GM12878 (cell line): ENCODE results near the gene C3orf33. TPM values are rescaled to one million over a fixed set of nuclear protein-coding genes. Genes with fewer than 3 reads are reported as not detected.
A peak's percentile ranks its signal among the peaks of the same experiment; 100 is the strongest.

Source experiments
- CBFB ChIP-seq: IDR thresholded peaks from 2 replicates; pipeline ENCODE4 v1.6.1; 2016; ENCODE audit warnings: antibody characterized with exemption, low read depth
- CEBPB ChIP-seq, 2 experiments: fragments of 150-350 bp in 1 of 2; IDR thresholded peaks; 2 replicates each; pipeline ENCODE4 v1.6.1; 2012 to 2014; ENCODE audit warnings: low read depth in 2 of 2, low read length in 2 of 2, borderline replicate concordance in 1 of 2, inconsistent platforms in 1 of 2
- EED ChIP-seq: sonication (generic); IDR thresholded peaks from 2 replicates; pipeline ENCODE4 v1.6.1; 2016; ENCODE audit warnings: antibody characterized with exemption, low read depth
- ESRRA ChIP-seq: IDR thresholded peaks from 2 replicates; pipeline ENCODE4 v1.6.1; 2012; ENCODE audit warnings: mild to moderate bottlenecking, low read length, improper control_type of control experiment
- FOS ChIP-seq: IDR thresholded peaks from 3 replicates; pipeline ENCODE4 v1.6.1; 2011; ENCODE audit warnings: borderline replicate concordance; ENCODE audit not compliant: insufficient read length; ENCODE audit errors: extremely low read depth
- GABPA ChIP-seq: IDR thresholded peaks from 2 replicates; pipeline ENCODE4 v1.6.1; 2014; ENCODE audit warnings: antibody characterized with exemption, low read depth, mild to moderate bottlenecking, inconsistent platforms
- GATAD2B ChIP-seq: fragments of 450-650 bp; conservative IDR thresholded peaks from 2 replicates; pipeline ENCODE4 v1.6.1; 2017; ENCODE audit warnings: low read depth, mild to moderate bottlenecking, moderate library complexity
- IKZF1 ChIP-seq: fragments of 450-650 bp; conservative IDR thresholded peaks from 2 replicates; pipeline ENCODE4 v1.6.1; 2017; ENCODE audit warnings: antibody characterized with exemption, mild to moderate bottlenecking
- KAT2A ChIP-seq: conservative IDR thresholded peaks from 2 replicates; pipeline ENCODE4 v1.6.1; 2011; ENCODE audit warnings: low read depth, low read length; ENCODE audit not compliant: control insufficient read depth
- LARP7 ChIP-seq: fragments of 450-650 bp; IDR thresholded peaks from 2 replicates; pipeline ENCODE4 v1.6.1; 2017; ENCODE audit warnings: mild to moderate bottlenecking
- MEF2B ChIP-seq: fragments of 450-650 bp; IDR thresholded peaks from 2 replicates; pipeline ENCODE4 v1.6.1; 2018; ENCODE audit warnings: mild to moderate bottlenecking, moderate library complexity; ENCODE audit not compliant: partially characterized antibody, poor library complexity, severe bottlenecking
- NBN ChIP-seq: fragments of 450-650 bp; IDR thresholded peaks from 2 replicates; pipeline ENCODE4 v1.6.1; 2016
- NFXL1 ChIP-seq: fragments of 450-650 bp; IDR thresholded peaks from 2 replicates; pipeline ENCODE4 v1.6.1; 2017; ENCODE audit warnings: antibody characterized with exemption, mild to moderate bottlenecking, borderline replicate concordance
- RAD51 ChIP-seq: fragments of 450-650 bp; IDR thresholded peaks from 2 replicates; pipeline ENCODE4 v1.6.1; 2016; ENCODE audit warnings: moderate library complexity, mild to moderate bottlenecking, inconsistent platforms
- SUPT20H ChIP-seq: IDR thresholded peaks from 2 replicates; pipeline ENCODE4 v1.6.1; 2011; ENCODE audit warnings: low read depth, mild to moderate bottlenecking, low read length, moderate library complexity, borderline replicate concordance; ENCODE audit not compliant: control insufficient read depth
- WRNIP1 ChIP-seq: IDR thresholded peaks from 2 replicates; pipeline ENCODE4 v1.6.1; 2011; ENCODE audit warnings: low read depth, low read length, improper control_type of control experiment, borderline replicate concordance
- ZNF24 ChIP-seq: fragments of 450-650 bp; IDR thresholded peaks from 2 replicates; pipeline ENCODE4 v1.6.1; 2017; ENCODE audit warnings: antibody characterized with exemption, mild to moderate bottlenecking
- polyA plus RNA-seq, 11 experiments: library from polyadenylated mRNA; depleted of rRNA in 4 of 11; unstranded in 6 of 11; stranded (reverse) in 5 of 11; fragments of >200 nt; fragmentation: Nextera tagmentation in 4 of 11; fragmentation: Illumina TruSeq in 1 of 11; extraction: Ambion mirVana in 4 of 11; extraction: Trizol in 1 of 11; gene quantifications; 1 replicate in 1 of 11; 2 replicates in 10 of 11; pipeline versions ENCODE4 v1.2.1 to v1.2.3, GENCODE V29; 2011 to 2016; ENCODE audit warnings: inconsistent platforms in 2 of 11, missing spikeins in 2 of 11, low read depth in 1 of 11
- total RNA-seq, 4 experiments: library from RNA; depleted of rRNA in 3 of 4; stranded (reverse); fragments of >200 nt in 3 of 4; fragmentation: Illumina TruSeq in 1 of 4; extraction: Trizol in 1 of 4; gene quantifications; 2 replicates each; pipeline versions ENCODE4 v1.2.1 to v1.2.3, GENCODE V29; 2013 to 2021
- TF ChIP-seq, protein P1 (sequence below): IDR thresholded peaks from 2 replicates; pipeline ENCODE4 v1.6.1; 2012; ENCODE audit warnings: low read depth, low read length, improper control_type of control experiment
- TF ChIP-seq, protein P2 (sequence below): fragments of 450-650 bp; formaldehyde crosslinking; IDR thresholded peaks from 2 replicates; pipeline ENCODE4 v1.4.0; 2022; ENCODE audit warnings: mild to moderate bottlenecking, moderate library complexity
- TF ChIP-seq, protein P3 (sequence below): fragments of 450-650 bp; IDR thresholded peaks from 2 replicates; pipeline ENCODE4 v1.6.1; 2018; ENCODE audit warnings: mild to moderate bottlenecking, low read depth, moderate library complexity; ENCODE audit not compliant: partially characterized antibody

The C3orf33 gene
- total and polyA plus RNA-seq, 10 of the 15 experiments (the other 5 are each of a cell fraction or from before 2014, with no cell fraction given) = 0.35 to 1.7 (median 0.90) TPM

DNA sequence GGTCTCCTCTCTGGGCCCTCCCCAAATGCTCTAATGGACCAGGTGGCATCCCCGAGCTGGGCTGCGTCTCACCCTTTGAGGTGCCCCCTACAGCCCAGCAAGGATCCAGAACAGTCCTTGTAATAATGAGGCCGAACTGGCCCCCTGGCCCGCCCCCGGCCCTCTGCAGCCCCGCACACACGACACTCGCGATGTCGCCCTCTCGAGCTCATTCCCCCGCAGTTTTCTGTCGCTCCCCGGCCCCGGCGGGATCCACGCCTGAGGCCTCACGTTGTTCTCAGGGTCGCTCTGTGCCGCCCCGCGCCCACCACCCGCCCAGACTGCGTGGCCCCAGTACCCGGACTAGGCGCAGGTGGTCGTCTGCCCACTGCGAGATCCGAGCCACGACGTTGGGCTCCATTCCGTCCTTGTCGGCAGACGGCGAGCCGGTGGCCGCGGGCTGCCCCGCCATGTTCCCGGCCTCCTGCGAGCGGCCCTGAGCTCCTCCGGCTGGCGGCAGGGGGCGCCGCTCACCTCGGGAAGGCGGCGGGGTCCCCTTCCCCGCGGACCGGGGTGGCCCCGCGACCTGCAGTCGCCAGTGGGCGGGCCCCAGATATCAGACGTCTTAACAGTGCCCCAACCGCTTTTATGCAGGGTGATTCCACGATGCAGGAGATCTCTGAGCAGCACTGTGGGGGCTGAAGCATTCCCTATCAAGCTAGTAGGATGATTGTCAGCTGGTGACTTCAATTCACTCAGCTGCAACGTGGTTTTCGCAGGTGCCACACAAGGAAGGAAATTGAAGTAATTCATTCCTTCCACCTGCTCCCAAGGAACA is at the start of gene C3orf33 (continued):
- TF ChIP-seq ZNF24 (peak; percentile 64; the same call in 1 of the 2 replicates), MEF2B (no peak), WRNIP1 (no peak), RAD51 (no peak), FOS (no peak), EED (peak; percentile 16; the same call in 1 of the 2 replicates), CEBPB (IDR thresholded peaks at IDR 0.05; ENCODE audit: borderline replicate concordance in 1 of 2, low read depth in 2 of 2, low read length in 2 of 2) (no peak), SUPT20H (no peak), GABPA (no peak), ESRRA (no peak), KAT2A (no peak), LARP7 (peak; percentile 89), NFXL1 (no peak), IKZF1 (peak; percentile 82), NBN (no peak), CBFB (no peak), GATAD2B (peak; percentile 92)
- TF ChIP-seq, protein P1, sequence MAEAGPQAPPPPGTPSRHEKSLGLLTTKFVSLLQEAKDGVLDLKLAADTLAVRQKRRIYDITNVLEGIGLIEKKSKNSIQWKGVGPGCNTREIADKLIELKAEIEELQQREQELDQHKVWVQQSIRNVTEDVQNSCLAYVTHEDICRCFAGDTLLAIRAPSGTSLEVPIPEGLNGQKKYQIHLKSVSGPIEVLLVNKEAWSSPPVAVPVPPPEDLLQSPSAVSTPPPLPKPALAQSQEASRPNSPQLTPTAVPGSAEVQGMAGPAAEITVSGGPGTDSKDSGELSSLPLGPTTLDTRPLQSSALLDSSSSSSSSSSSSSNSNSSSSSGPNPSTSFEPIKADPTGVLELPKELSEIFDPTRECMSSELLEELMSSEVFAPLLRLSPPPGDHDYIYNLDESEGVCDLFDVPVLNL = no peak
- TF ChIP-seq, protein P2, sequence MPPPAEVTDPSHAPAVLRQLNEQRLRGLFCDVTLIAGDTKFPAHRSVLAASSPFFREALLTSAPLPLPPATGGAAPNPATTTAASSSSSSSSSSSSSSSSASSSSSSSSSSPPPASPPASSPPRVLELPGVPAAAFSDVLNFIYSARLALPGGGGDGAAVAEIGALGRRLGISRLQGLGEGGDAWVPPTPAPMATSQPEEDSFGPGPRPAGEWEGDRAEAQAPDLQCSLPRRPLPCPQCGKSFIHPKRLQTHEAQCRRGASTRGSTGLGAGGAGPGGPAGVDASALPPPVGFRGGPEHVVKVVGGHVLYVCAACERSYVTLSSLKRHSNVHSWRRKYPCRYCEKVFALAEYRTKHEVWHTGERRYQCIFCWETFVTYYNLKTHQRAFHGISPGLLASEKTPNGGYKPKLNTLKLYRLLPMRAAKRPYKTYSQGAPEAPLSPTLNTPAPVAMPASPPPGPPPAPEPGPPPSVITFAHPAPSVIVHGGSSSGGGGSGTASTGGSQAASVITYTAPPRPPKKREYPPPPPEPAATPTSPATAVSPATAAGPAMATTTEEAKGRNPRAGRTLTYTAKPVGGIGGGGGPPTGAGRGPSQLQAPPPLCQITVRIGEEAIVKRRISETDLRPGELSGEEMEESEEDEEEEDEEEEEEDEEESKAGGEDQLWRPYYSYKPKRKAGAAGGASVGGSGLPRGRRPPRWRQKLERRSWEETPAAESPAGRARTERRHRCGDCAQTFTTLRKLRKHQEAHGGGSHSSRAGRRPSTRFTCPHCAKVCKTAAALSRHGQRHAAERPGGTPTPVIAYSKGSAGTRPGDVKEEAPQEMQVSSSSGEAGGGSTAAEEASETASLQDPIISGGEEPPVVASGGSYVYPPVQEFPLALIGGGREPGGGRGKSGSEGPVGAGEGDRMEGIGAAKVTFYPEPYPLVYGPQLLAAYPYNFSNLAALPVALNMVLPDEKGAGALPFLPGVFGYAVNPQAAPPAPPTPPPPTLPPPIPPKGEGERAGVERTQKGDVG = no peak
- TF ChIP-seq, protein P3, sequence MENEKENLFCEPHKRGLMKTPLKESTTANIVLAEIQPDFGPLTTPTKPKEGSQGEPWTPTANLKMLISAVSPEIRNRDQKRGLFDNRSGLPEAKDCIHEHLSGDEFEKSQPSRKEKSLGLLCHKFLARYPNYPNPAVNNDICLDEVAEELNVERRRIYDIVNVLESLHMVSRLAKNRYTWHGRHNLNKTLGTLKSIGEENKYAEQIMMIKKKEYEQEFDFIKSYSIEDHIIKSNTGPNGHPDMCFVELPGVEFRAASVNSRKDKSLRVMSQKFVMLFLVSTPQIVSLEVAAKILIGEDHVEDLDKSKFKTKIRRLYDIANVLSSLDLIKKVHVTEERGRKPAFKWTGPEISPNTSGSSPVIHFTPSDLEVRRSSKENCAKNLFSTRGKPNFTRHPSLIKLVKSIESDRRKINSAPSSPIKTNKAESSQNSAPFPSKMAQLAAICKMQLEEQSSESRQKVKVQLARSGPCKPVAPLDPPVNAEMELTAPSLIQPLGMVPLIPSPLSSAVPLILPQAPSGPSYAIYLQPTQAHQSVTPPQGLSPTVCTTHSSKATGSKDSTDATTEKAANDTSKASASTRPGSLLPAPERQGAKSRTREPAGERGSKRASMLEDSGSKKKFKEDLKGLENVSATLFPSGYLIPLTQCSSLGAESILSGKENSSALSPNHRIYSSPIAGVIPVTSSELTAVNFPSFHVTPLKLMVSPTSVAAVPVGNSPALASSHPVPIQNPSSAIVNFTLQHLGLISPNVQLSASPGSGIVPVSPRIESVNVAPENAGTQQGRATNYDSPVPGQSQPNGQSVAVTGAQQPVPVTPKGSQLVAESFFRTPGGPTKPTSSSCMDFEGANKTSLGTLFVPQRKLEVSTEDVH = no peak
